ENCODE measurements around the gene AATF. TPM values are rescaled to one million over a fixed set of nuclear protein-coding genes. Genes with fewer than 3 reads are reported as not detected.

Gene AATF
- total RNA-seq, 1 donor from 2014 or later: 21.1 TPM

DNA sequence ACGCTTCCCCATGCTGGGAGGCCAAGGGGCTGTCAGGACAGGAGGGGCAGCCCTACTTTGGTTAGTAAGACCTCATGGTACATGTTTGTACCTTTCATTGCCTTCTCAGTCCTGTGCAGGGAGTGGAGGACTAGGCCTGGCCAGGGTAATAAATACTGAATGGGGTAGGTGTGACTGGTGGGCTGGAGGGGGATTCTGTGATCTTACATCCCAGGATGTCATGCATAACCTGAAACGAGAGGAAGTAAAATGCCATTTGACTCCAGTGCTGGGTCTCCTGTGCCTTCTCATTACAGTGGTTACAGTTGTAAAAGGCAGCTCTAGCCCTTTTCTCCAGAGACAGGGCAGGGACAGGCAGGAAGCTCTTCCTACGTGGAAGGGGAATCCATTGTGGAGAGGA lies 138.2 kb downstream of the AATF start:
- Histone ChIP-seq H3K36me3 (peaks cover 0 to 26% of the 10 kb centered on the region in 2 donors), H3K4me1 (no peaks in the 10 kb centered on the region), H3K4me3 (no peak overlapping the region), H3K27me3 (no peaks in the 10 kb centered on the region), H3K27ac (no peak overlapping the region), H3K9me3 (no peaks in the 10 kb centered on the region)
- intact Hi-C loops (cut with DNase I): no loop called here
- no peak for DNase-seq (ENCODE audit: extremely low spot score in 2 of 2)
- TF ChIP-seq, protein P1, sequence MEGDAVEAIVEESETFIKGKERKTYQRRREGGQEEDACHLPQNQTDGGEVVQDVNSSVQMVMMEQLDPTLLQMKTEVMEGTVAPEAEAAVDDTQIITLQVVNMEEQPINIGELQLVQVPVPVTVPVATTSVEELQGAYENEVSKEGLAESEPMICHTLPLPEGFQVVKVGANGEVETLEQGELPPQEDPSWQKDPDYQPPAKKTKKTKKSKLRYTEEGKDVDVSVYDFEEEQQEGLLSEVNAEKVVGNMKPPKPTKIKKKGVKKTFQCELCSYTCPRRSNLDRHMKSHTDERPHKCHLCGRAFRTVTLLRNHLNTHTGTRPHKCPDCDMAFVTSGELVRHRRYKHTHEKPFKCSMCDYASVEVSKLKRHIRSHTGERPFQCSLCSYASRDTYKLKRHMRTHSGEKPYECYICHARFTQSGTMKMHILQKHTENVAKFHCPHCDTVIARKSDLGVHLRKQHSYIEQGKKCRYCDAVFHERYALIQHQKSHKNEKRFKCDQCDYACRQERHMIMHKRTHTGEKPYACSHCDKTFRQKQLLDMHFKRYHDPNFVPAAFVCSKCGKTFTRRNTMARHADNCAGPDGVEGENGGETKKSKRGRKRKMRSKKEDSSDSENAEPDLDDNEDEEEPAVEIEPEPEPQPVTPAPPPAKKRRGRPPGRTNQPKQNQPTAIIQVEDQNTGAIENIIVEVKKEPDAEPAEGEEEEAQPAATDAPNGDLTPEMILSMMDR (IDR thresholded peaks at IDR 0.05): no peak
- TF ChIP-seq POLR2AphosphoS5 (IDR thresholded peaks at IDR 0.05; ENCODE audit: insufficient read depth in 1 of 2, low read depth in 1 of 2) (no peak), POLR2A (IDR thresholded peaks at IDR 0.05) (no peak)

DNA sequence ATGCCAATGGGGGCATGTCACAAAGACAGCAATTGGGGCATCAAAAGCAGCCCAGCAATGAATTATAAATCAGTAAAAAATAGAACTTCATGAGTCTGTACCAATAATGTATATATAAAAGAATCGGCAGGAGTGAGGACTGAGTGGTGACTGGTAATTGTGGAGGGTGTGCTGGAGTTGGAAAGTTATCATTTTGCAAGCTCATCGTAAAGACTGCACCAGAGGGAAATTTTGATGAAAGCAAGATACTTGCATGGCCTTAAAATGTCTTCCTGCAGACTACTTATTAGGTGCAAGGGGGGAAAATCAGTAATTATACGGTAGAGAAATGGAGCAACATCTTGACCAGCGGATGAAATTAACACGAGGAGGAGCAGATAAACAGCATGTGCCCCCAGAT lies 138.9 kb downstream of the AATF start:
- Histone ChIP-seq H3K27ac (no peak overlapping the region), H3K9me3 (no peaks in the 10 kb centered on the region), H3K4me1 (no peaks in the 10 kb centered on the region), H3K27me3 (no peaks in the 10 kb centered on the region), H3K36me3 (peaks cover 0 to 26% of the 10 kb centered on the region in 2 donors), H3K4me3 (no peak overlapping the region)
- TF ChIP-seq POLR2AphosphoS5 (IDR thresholded peaks at IDR 0.05; ENCODE audit: insufficient read depth in 1 of 2, low read depth in 1 of 2): no peak
- no peak for TF ChIP-seq POLR2A (IDR thresholded peaks at IDR 0.05)
- TF ChIP-seq, protein P1 (IDR thresholded peaks at IDR 0.05): no peak
- DNase-seq (ENCODE audit: extremely low spot score in 2 of 2): no peak
- intact Hi-C loops (cut with DNase I): no loop called here

DNA sequence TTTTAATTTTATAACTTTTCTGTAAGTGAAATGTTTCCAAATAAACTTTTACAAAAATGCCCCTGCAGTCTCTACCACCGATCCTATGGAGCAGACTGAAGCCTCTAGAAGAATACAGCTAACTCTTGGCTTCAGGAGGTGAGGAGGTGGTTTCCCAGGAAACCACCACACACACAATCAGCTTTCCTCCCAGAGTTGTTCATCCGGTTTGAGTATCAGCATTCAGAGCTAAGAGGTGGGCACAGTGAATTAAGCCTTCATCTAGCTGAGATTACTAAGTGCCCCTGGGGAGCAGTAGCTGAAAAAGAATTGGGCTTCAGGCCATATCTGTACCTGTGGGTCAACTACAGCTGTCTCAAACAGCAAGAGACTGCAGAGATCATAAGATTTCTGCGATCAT lies 139.7 kb downstream of the AATF start:
- TF ChIP-seq POLR2AphosphoS5 (IDR thresholded peaks at IDR 0.05; ENCODE audit: insufficient read depth in 1 of 2, low read depth in 1 of 2): no peak
- H3K27ac ChIP-seq: no peak overlapping the region
- H3K4me1 ChIP-seq: no peaks in the 10 kb centered on the region
- intact Hi-C loops (cut with DNase I): no loop called here
- H3K36me3 ChIP-seq: peaks cover 0 to 26% of the 10 kb centered on the region in 2 donors
- no peaks in the 10 kb centered on the region for H3K27me3 ChIP-seq
- DNase-seq (ENCODE audit: extremely low spot score in 2 of 2): no peak
- H3K9me3 ChIP-seq: no peaks in the 10 kb centered on the region
- H3K4me3 ChIP-seq: no peak overlapping the region

DNA sequence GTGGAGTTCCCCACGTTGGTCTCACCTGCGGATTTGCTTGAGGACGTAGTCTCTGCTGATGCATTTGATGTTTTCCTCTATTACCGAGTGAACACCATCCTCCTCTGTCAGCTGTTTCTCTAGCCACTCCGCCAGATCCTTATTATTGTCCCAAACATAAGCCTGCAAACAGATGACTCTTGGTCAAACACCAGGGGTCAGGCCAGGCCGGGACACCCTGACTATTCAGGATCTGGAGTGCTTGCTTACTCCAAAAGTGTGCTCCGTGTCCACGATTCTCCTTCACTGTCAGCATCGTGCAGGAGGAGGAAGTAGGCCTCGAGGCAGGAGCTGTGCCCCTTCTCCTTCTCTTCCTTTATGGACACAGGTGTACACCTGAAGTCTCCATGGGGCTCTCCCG lies 140.2 kb downstream of the AATF start:
- intact Hi-C loops (cut with DNase I): no loop called here
- no peak for DNase-seq (ENCODE audit: extremely low spot score in 2 of 2)
- H3K9me3 ChIP-seq: no peaks in the 10 kb centered on the region
- H3K36me3 ChIP-seq: peaks cover 0 to 30% of the 10 kb centered on the region in 2 donors
- no peak overlapping the region for H3K27ac ChIP-seq
- no peaks in the 10 kb centered on the region for H3K4me1 ChIP-seq
- TF ChIP-seq POLR2A (IDR thresholded peaks at IDR 0.05) (no peak), POLR2AphosphoS5 (IDR thresholded peaks at IDR 0.05; ENCODE audit: insufficient read depth in 1 of 2, low read depth in 1 of 2) (no peak)
- TF ChIP-seq, protein P1 (IDR thresholded peaks at IDR 0.05): no peak
- H3K27me3 ChIP-seq: no peaks in the 10 kb centered on the region
- no peak overlapping the region for H3K4me3 ChIP-seq

DNA sequence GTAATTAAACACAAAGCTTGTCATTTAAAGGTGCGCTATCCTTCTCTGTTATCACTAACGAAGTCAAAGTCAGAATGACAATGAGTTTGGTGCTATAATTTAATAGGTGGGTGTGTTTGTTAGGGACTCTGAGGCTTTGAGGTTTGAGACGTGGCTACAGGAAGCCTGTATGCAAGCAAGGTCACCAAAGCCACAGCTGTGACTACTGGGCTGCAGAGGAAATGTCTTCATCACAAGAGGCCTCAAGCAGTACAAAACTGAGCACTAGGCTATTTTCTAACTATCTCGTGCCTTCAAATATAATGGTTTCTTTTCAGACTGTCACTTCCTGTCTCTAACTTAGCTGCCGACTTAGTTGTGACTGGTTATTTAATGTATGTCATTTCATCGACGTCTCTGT lies 141.2 kb downstream of the AATF start:
- Histone ChIP-seq H3K4me3 (no peak overlapping the region), H3K4me1 (no peaks in the 10 kb centered on the region), H3K27me3 (no peaks in the 10 kb centered on the region), H3K9me3 (no peaks in the 10 kb centered on the region), H3K27ac (no peak overlapping the region), H3K36me3 (peaks cover 0 to 31% of the 10 kb centered on the region in 2 donors)
- TF ChIP-seq POLR2AphosphoS5 (IDR thresholded peaks at IDR 0.05; ENCODE audit: insufficient read depth in 1 of 2, low read depth in 1 of 2) (no peak), POLR2A (IDR thresholded peaks at IDR 0.05) (no peak)
- TF ChIP-seq, protein P1 (IDR thresholded peaks at IDR 0.05): no peak
- DNase-seq (ENCODE audit: extremely low spot score in 2 of 2): no peak
- intact Hi-C loops (cut with DNase I): no loop called here
